Stimulated activated CD8-positive, alpha-beta memory T cell treated with anti-CD3 and anti-CD28 coated beads, Interleukin-4, amount 100 ng/mL, for 1 hour (primary cell): ENCODE data around the gene PAFAH1B2.

ENCODE experiments used
- DNase-seq, 2 donors: peaks; one replicate each; pipeline ENCODE4 v3.0.0-alpha.2; 2020; ENCODE audit warnings: low read depth in 2 of 2, low spot score in 1 of 2

The PAFAH1B2 gene

DNA sequence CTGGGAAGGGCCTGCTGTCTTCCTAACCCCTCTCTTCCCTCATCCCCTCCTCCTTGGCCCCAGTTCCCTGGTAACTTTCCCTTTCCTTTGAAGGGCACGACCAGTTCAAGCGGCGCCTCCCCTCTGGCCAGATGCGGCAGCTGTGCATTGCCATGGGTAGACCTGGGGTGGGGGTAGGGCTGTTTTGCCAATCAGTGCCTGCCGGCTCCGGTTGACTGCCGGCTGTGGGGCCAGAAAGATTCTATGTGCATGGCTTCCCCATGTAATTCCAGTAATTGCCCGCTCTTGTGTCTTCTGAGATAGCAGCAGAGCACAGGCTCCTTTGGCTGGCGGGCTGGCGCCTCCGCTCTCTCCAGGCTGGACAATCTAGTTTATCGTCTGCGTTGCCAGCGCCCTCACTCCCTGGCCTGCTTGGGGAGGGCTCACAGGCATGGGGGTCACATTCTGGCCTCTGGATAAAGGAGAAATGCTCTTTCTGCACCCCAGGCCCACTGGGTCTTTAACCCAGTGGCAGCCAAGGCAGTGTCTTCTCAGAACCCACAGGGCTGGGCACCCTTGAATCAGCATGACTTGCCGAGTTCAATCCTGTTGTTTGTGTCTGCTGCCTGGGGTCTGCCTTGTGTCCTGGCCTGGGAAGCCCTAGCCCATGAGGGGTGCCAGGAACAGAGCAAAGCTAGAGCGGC, 43.9 kb downstream of the PAFAH1B2 start:
- no peak for DNase-seq

DNA sequence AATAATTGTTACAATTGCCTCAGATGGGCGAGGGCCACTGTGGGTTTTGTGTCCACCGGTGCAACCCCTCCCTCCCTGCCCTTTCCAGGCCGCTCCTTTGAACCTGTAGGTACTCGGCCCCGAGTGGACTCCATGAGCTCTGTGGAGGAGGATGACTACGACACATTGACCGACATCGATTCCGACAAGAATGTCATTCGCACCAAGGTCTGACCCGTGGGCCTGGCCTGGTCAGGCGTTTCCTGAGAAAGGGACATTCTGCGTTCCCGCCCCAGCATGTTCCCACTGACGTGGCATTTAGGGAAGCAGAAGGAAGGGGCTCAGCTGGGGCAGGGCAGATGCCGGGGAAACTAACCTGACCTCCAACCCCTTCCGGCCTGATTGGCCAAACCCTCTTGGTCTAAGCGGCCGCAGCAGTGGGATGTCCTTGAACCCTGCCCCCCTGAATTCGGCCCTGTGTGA, 44.6 kb downstream of the PAFAH1B2 start:
- DNase-seq, result no peak

DNA sequence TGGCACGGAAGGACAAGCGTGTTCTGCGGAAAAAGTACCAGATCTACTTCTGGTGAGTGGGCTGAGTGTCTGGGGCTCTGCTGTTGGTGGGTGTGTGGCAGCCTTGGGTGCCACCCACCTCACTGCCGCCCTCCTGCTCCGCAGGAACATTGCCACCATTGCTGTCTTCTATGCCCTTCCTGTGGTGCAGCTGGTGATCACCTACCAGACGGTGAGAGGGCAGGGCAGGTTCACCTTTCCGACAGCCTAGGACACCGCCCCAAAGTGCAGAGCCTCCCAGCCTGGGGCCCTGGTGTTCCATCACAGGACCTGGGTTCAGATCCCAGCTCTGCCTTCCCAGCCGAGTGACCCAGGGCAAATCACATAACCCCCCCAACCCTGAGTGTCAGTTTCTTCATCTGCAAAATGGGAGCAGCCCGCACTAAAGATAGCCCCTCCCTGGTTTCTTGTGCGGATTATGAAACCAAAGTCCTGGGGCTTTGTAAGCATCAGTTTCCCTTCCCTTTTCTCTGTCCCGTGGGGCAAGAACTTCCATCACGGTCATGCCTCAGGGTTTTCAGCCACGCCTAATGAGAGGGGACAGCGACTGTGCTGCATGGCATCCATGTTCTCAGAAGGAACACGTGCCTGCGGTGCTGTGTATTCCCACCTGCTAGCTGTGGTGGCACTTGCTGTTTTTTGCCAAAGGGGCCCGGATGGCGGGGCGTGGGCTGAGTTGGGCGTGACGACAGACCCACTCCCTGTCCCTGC, 45.3 kb downstream of the PAFAH1B2 start:
- no peak for DNase-seq

DNA sequence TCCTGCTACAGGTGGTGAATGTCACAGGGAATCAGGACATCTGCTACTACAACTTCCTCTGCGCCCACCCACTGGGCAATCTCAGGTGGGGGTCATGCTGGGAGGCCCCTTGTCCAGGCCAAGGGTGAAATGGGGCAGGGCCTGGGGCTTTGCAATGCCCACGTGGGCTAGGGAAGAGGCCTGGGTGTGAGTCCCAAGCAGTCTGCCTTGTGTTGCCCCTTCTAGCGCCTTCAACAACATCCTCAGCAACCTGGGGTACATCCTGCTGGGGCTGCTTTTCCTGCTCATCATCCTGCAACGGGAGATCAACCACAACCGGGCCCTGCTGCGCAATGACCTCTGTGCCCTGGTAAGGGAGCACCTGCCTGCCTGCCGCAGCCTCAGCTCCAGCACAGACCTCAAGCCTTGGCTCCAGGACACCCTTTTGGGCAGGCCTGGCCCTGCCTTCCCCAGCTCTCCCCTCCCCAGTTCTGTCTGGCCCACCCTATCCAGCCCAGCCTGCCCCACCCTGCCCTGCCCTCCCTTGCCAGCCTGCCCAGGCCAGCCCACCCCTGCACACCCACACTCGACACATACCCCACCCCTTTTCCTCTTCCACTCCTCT, 46.0 kb downstream of the PAFAH1B2 start:
- no peak for DNase-seq

DNA sequence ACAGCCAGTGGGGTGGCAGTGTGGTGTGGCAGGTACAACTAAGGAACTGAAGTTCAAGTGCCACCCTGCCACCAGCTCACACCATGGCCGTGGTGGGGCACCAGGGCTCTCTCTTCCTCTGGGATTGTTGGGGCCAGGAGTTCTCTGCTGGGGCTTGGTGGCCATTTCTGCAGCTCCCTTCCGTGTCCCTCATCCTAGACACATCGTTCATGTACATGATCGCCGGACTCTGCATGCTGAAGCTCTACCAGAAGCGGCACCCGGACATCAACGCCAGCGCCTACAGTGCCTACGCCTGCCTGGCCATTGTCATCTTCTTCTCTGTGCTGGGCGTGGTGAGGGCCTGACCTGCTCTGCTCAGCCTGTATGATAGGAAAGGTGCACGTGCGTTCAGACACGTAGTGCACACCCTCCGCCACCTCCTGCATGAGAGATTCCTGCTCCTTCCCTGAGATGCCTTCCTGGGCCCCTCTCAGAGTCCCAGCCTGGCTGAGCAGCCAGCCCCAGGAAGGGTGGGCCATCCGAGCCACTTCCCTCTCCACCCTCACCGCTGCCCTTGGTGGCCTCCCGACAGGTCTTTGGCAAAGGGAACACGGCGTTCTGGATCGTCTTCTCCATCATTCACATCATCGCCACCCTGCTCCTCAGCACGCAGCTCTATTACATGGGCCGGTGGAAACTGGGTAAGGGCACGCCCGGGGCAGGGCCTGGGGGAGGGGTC, 47.8 kb downstream of the PAFAH1B2 start:
- no peak for DNase-seq

DNA sequence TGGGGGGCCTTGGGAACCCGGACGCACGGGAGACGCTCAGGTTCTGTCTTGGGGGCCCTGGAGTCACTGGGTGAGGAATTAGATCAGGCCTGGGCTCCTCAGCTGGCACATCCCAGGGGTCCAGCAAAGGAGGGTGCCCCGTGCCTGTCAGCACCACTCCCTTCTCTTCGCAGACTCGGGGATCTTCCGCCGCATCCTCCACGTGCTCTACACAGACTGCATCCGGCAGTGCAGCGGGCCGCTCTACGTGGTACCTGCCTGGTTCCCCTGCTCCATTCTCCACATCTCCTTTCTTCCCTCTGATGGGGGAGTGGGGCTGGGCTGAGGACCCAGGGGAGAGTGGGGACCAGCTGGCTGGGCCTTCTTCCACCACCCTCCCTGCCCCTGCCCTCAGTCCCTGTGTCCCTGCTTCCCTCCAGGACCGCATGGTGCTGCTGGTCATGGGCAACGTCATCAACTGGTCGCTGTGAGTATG, 48.4 kb downstream of the PAFAH1B2 start:
- DNase-seq, result no peak

DNA sequence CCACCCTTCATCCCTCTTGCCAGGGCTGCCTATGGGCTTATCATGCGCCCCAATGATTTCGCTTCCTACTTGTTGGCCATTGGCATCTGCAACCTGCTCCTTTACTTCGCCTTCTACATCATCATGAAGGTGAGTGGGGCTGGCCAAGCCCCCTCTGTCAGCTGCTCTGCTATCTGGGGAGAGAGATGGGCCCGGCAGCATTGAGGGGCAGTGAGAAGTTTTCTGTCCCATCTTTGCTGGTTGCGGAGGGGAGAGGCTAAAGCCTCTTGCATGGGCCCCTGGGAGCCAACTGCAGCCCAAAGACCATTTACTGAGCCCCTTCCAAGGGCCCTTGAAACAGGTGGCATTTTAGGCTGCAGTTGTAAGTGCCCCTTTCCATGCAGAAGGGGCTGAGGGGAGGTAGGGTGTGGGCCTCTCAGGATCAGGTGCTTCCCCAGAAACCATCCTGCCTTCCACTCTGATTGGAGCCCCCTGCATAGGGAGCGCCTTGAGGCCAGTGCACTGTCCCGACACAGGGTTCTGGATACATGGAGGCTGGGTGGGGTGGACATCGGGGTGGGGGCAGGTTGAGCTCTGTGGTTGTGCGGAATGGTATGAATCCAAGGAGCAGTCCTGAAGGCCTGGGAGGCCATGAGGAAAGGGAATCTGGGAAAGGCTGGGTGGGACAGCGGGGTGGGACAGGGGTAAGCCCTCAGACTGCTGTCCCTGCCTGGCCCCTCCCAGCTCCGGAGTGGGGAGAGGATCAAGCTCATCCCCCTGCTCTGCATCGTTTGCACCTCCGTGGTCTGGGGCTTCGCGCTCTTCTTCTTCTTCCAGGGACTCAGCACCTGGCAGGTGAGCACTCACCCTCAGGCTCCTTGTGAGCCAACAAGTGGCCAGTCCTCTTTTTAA, 49.3 kb downstream of the PAFAH1B2 start:
- no peak for DNase-seq

DNA sequence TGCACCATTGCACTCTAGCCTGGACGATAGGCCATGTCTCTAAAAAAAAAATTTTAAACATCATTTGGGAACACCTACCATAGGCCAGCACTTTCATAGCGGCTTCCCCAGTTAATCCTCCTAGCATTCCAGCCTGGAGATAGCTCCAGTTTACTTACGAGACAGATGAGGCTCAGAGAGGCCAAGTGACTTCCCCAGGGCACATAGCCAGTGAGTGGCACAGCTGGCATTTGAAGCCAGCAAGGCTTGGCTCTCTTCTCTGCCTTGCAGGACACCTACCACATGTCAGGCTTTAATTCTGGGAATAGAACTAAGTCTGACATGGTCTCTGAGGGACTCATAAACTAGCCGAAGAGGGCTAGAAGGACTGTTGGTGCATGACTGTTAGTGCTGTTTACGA, 50.2 kb downstream of the PAFAH1B2 start:
- no peak for DNase-seq

DNA sequence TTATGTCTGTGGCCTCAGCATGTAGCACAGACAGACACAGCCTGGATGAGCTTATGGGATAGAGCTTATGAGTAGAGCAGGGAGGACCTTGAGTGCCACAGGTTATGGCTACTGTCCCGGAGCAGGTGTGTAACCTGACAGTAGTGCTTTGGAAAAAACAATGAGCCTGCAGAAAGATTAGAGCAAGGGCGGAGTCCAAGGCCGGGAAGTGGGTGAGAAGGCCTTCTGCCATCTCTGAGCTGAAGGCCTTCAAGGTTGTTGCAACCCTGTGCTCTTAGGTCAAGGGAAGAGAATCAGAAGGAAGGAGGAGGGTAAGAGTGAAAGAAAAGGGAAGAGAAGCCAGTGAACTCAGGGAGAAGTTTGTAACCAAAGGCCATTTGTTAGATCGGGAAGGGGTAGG, 51.2 kb downstream of the PAFAH1B2 start:
- no peak for DNase-seq

DNA sequence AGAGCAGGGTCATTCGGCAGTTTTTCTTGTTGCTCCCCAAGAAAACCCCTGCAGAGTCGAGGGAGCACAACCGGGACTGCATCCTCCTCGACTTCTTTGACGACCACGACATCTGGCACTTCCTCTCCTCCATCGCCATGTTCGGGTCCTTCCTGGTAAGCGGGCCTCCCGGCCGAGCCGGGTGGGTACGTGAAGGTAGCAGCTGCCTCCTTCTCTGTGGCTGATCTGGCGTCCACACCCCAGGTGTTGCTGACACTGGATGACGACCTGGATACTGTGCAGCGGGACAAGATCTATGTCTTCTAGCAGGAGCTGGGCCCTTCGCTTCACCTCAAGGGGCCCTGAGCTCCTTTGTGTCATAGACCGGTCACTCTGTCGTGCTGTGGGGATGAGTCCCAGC, 51.7 kb downstream of the PAFAH1B2 start:
- DNase-seq, result no peak

DNA sequence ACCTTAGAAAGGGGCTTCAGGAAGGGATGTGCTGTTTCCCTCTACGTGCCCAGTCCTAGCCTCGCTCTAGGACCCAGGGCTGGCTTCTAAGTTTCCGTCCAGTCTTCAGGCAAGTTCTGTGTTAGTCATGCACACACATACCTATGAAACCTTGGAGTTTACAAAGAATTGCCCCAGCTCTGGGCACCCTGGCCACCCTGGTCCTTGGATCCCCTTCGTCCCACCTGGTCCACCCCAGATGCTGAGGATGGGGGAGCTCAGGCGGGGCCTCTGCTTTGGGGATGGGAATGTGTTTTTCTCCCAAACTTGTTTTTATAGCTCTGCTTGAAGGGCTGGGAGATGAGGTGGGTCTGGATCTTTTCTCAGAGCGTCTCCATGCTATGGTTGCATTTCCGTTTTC, 52.9 kb downstream of the PAFAH1B2 start:
- DNase-seq, result no peak

DNA sequence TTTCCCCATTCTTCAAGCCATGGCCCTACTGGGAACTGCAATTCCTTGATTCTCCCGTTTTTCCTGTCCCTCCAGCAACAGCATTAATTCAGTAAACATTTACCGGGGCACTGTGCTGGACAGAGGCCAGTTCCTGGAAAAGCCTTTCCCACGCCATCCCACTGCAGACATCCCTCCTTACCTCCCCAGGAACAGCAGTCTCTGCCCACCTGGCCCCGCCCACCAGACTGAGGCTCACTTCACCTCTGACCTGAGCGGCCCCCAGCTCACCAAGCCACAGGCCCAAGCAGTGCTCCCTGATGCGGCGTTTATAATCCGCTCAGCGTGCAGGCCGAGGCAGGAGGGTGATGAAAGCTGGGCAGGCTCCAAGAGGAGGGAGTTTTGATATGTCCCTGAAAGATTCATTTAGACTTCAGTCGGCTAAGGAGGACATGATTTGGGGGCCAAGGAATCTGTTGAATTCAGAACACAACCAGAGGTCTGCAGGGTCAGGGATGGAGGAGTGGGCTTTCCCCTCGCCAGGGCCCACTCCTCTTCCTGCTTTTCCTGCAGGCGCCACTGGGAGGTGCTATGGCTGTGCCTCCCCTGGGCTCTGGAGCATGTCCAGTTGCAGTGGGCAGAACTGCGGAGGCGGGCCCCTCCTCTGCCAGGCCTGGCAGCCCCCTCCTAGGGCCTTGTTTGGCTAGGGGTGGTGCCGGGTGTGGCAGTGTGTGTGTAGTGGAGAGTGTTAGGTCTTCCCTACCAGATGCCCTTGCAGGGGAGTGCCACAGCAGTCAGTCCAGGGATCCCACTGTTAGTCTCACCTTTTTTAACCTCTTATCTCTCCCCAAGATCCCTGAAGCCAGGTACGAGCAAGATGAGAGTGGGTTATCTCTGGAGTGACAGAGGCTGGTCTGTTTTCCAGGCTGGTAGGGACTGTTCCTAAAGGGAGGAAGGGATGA, 53.7 kb downstream of the PAFAH1B2 start:
- DNase-seq, result no peak

DNA sequence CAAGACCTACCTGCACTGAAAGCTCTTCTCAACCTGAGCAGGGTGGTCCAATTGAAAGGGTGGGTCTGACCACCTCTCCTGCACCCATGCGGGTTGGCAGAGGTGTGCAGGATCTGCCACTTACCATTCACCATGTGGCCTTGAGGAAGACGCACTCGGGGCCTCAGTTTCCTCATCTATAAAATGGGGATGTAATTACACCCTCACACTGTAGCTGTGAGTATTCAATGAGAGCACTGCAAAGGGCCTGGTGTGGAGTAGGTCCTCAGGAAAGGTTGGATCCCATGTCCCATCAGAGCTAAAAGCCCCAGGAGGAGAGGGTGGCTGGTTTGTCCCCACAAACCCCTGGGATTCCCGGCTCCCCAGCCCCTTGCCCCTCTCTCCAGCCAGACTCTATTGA, 54.5 kb downstream of the PAFAH1B2 start:
- no peak for DNase-seq

DNA sequence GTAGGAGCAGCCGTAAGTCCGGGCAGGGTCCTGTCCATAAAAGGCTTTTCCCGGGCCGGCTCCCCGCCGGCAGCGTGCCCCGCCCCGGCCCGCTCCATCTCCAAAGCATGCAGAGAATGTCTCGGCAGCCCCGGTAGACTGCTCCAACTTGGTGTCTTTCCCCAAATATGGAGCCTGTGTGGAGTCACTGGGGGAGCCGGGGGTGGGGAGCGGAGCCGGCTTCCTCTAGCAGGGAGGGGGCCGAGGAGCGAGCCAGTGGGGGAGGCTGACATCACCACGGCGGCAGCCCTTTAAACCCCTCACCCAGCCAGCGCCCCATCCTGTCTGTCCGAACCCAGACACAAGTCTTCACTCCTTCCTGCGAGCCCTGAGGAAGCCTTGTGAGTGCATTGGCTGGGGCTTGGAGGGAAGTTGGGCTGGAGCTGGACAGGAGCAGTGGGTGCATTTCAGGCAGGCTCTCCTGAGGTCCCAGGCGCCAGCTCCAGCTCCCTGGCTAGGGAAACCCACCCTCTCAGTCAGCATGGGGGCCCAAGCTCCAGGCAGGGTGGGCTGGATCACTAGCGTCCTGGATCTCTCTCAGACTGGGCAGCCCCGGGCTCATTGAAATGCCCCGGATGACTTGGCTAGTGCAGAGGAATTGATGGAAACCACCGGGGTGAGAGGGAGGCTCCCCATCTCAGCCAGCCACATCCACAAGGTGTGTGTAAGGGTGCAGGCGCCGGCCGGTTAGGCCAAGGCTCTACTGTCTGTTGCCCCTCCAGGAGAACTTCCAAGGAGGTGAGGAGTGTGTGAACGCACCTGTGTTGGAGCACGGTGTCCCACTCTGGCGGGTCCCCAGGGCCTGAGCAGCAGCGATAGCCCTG, 55.2 kb downstream of the PAFAH1B2 start, which contains the start of gene TAGLN:
TSS of gene TAGLN (plus strand) at position 318 of the 863 bp plus-strand sequence. CDS start 3,644 bp downstream, outside the sequence.
- DNase-seq, result no peak

DNA sequence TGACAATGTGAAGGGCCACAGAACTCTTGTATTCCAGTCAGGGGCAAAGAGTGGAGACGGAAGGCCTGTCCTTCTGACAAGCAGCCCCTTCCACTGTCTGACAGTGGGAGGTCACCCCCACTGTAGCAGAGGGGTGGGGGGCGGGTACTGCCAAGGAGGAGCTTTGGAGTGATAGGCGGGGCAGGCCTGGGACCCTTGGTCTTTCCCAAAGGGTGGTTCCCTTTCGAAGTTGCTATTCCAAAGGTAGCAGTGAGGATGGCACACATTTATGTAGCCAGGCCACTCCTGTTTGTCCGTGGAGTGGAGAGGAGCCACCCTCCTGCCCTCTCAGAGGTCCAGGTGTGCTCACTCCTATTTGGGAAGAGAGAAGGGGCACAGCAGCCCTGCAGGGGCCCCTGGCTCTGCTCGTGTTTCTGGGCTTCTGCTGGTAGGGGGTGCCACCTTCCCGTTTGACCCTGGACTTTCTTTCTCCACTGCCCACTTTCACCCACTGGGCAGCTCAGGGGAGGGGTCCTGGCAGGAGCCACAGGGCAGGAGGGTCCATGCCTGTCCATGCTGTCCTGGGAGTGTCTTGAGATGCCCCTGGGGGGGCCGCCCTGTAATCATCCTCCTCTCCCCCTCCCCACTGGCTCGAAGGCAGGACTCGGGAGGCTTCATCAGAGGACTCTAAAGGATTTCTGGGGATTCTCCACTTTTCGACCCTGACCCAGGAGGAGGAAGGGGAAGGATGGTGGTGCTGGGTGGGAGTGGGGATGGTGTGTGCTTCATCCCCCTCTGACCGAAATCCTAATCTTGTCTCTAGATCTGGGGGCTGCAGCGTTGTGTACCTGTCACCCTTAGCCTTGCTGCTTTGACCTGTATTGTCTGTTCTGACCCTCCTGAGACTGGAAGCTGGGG, 56.1 kb downstream of the PAFAH1B2 start:
- DNase-seq, result no peak

DNA sequence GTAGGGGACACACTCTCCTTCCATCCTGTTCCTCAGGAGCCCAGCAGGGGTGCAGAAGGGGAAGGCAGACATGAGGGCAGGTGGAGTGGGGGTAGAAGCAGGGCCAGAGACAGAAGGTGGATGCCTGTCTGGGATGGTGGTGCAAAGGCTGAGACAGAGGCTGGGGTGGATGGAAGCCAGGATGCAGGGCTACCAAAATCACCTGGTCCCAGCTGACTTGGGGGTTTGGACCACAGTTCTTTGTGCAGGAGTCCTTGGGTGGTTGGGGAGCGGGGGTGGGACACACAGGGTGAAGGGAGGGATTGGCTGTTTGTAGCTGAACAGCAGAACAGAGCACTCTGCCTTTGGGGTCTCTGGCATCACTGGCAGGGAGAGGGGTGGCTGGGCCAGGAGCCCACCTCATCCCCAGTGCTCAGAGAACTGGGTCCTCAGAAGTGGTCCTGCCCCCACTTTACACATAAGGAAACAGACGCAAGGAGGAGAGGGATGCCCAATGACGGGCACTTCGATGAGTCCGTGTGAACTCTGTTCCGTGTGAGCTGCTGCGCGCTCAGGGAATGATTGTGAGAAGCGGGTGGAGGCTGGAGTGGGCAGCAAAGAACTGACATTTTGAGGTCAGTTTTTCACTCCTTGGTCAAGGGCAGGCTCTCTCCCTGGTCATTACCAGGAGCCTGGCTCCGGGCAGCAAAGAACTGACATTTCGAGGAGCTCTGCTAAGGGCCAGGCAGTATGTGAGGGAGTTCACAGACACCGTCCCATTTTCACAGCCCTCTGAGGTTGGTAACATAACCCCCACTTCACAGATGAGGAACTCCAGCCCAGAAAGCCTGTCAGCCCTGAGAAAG, 56.9 kb downstream of the PAFAH1B2 start:
- no peak for DNase-seq
